Kidney glomerular epithelial cell (primary cell): ENCODE results near the gene LPP.

Experiments used
- DNase-seq: peaks from one replicate; lab custom pipeline; 2025; lab: John Stamatoyannopoulos, UW

The LPP gene

DNA sequence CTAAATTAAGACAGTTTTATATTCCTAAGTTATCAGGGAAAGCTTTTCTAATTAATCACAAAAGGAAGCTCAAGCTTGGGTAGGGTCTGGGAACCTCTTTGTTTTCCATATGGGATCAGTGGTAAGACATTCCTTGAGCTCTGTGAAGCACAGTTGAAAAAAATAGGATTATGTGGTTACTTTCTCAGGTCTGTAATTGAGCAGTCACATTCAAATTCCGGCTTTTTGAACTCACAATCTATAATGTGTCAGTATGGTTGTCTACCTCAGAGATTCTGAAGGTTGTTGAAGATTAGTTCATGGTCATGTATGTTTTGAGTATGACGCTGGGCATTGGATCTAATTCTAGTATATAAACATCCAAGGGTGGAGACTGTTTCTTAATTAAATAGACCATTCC, 364.5 kb downstream of the LPP start:
- DNase-seq: peak; percentile 10

DNA sequence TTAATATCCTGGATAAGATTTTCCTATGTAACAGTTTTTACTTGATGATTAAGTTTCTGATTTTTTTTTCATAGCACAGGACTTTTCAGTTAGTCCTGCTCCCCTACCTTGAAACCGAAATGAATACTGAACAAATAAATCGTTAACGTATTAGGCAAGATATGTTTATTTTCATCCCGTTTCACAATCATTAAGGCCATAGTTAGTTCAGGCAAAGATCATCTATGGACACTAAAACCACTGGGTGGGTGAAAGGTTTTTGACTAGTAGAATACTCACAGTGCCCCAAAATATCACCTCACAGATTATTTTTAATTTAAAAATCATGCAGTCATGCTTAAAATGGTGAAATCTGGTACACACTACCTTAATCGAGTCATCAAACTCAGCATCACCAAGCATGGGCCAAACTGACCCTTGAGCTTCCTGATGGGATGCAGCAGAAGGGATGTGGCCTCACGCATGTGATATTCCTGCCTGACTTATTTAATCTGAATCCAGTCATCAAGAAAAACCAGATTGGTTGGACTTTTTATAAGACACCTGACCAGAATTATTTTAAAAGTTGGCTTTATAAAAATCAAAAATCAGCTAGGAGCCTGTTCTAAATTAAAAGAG, 365.0 kb downstream of the LPP start:
- DNase-seq: no peak

DNA sequence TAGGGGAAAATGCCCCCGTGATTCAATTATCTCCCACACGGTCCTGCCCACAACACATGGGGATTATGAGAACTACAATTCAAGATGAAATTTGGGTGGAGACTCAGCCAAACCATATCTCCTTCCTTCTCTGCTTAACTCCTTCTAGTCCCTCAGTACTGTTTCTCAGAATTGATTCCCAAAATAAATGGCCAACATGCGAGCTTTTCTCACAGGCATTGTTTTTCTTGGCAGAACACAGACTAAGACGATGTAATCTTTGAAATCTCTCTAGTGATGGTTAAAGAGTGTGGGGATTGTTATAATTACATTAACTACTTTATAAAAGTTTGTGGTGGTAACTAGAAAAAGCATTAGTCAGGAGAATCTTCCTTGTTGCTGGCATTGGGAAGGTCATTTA, 366.5 kb downstream of the LPP start:
- DNase-seq: no peak

DNA sequence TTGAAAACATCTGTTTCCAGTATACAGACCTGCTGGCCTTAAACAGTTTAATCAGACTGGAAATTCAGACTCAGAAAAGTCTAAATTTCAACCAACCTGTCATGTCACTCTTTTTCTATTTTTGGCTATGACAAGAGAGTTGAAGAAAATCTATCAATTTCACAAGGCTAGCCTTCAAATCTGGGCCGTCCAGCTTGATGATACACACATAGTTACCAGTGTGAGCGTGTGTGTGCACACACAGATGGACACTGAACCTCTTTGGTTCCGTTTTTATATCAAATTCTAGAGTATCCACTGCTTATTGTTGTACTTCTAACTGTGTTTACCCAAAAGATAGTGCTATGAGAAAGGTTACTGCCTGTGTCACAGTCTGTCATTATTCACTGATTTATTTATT, 368.2 kb downstream of the LPP start:
- no peak for DNase-seq

DNA sequence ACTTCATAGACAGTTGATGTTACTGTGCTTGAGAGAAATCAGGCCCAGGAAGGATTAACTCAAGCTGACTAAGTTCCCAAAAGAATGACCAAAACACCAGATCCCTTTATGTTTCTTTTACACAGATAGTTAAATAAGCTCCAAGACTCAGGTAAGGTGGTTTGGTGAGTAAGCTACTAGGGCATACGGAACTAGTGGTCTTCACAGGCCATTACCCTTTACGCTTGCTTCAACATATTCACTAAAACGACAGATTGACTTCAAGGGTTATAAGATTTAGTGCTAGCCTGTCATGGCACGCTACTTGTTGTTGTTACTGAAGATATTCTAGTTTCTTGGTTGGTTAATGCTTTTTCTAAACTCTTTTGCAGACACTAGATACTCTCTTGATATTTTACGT, 369.3 kb downstream of the LPP start:
- DNase-seq: peak; percentile 25

DNA sequence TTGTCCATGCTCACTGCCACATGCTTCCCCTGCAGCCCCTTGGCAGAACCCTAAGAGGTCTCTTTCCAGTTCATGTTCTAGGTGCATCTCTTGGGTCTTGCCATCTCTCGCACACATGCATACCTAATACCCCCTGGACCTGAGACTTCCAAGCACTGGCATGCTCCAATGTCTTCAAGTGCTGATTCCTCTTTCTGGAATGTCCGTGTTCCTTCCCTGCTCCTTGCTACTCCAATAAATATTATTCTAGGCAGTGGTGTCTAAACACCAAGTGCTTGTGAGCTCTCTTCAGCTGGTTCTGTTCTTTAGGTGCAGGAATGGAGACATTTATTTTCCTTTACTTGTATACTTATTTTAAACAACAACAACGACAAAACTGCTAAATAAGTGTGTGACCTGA, 370.1 kb downstream of the LPP start:
- peak; percentile 36 for DNase-seq

DNA sequence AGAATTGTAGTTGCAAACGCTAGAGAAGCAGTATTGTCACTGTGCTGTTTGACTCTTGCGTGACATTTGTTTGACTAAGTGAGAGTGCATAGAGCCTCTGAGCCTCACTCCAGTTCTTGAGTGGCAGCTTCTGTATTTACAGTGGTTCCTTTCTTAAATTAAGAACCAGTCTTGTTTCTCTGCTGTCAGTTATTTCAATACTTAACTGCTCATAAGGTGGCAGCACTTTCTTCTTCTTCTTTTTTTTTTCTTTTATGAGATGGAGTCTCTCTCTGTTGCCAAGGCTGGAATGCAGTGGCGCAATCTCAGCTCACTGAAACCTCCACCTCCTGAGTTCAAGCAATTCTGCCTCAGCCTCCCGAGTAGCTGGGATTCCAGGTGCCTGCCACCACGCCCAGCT, 372.1 kb downstream of the LPP start:
- no peak for DNase-seq

DNA sequence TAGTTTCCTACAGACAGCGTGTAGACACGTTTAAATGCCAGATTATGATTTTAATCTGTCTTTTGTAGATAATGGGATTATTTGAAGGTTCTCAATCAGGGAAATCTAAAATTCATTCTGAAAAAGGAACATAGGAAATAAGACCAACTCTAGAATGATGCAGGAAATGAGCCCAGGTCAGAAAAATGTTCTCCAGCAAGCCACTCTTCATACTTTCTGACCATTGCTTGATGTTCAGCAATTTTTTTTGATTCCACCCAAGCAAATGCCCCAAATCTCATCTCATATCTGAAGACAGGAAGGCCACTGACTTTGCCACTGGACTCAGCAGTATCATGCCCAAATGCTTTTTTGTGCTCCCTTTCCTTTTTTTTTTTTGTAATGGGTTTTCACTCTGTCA, 373.4 kb downstream of the LPP start:
- DNase-seq: no peak

DNA sequence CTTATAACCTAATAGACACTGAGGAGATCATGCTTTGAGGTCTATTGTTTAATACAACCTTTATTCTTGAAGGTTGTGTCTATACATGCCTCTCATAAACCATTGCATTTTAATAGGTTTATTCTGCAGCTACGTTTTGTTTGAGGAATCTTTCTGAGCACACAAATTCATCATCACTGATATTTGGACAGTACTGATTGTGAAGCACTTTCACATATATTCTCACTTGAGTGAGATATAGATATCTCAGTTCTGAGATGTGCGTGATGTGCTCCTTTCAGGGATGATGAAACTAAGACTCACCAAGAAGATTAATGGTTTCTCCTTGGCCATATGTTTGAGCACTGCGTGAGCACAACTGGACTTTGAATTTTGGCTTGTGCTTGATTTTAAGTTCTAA, 374.4 kb downstream of the LPP start:
- DNase-seq: no peak

DNA sequence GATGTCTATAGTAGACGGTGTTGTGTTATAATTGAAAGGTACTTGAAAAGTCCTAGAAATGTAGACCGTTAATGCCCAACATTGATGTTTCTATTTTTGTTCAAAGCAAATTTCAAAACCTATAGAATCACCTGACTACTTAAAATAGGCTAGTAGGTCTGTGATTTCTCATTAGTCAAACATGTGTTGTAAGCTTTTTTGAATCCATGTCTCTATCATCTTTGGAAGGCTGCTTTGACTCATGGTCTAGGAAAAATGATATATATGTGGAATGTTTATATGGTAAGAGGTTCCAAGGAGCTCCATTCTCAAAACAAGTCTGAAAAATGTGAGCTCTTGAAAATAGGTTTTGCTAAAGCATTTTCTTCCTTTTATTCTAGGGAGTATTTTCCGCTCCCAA, 375.3 kb downstream of the LPP start:
- no peak for DNase-seq

DNA sequence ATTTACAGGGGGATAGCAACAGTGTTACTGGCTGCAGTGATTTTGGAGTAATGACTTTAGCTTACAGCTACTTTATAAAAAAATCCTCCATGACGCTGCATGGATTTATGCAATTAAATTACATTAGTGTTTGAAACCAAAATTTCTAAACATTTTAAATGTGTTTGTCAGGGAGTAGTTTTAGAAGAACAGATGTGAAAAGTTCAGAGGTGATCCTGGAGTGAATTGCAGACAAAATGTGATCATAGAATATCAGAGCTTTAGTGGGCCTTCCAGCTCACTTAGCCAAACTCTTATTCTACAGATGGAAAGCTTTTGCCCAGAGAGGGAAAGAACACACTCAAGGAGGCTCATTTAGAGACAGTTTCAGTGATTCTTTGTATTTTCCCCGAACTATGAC, 376.3 kb downstream of the LPP start:
- DNase-seq: no peak

DNA sequence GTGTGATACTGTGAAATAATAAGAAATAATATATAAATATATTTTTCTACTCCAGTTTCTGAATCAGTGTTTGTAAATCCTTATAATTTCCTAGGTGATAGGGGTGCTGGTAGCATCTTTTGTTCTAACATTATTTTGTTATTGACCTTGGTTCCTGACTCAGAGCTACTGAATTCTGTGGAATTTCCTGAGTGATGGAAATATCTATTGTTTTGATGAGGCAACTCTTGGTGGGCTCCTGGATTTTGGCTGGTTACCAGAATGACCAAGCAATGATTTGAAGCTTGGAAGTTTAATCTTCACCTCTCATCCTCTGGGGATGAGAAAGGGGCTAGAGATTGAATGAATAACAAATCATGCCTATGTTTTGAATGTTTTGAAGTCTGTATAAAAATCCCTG, 377.3 kb downstream of the LPP start:
- DNase-seq: peak; percentile 70

DNA sequence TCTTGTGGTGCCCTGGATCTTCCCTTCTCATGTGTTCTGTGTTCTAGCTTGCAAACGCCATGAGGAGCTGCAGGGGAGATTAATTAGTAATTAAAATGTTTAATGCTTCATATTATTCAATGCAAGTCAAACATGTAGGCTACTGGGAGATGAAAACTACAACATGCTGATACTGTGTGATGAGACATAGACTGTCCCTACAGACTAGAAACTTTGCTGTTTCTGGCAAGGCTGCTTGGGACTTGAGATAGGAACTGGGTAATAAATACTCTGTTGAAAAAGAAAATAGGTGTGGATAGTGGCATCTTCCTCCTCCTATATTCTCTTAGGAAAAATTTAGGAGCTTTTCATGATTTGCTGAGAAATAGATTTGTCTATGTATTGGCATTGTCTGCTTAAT, 379.2 kb downstream of the LPP start:
- no peak for DNase-seq

DNA sequence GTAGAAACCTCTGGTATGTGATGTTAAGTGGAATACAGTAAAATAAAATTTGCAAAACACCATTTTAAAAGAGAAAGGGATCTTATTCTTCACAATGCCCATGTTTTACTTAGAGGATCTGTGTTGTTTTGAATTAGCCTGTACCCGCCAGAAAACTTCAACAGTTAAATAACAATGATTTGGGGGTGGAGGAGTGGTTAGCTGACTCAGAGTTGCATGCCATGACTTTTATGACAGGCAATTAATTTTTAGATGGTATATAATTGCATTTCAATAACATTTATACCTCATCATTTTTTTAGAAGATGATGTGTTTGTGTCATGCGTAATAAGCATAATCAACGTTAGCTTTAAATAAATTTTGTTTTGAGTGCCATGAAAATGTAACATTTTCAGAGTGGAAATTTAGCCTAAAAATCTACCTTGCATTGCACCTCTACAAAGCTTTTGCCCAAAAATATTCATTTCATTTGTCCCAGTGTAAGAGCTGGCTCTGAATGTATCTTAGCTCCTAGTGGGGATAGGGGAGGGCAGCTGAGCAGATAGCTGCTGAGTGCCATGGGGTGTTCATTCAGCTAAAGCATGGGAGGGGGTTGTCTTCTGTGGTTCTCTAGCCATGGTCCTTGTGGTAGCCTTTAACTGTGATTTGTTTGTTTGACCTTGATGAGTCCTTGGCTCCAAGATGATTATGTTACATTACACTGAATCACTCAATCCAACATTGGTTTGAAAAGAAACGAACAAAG, 379.8 kb downstream of the LPP start:
- no peak for DNase-seq

DNA sequence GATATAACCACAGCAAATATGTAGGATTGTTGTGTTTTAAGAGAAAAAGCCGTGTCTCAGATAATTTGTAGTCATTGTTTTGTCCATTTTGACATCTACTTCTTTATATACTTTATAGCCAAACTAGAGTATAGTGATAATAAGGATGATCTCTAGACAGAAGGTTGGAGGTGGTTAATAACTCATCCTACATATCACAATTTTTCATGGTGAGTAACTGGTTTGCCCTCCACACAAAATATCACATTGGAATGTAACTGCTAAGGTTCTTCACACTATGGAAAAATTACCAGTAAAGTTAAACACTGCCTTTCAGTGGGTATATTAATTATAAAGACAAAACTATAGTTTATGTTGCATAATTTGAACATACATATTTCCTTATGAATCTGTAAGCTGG, 380.7 kb downstream of the LPP start:
- no peak for DNase-seq

DNA sequence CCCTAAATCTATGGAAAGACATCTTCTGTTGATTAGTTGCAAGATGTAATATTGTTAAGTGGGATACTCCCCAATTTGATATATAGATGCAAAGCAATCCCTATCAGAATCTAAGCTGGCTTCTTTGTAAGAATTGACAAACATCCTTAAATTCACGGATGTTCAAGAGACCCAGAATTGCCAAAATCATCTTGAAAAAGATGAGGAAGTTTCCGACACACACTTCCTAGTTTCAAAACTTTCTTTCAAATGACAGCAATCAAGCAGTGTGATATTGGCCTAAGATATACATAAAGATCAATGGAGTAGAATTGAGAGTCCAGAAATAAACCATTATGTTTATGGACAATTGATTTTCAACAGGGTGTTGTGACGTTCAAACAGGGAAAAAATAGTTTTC, 383.6 kb downstream of the LPP start:
- DNase-seq: no peak

DNA sequence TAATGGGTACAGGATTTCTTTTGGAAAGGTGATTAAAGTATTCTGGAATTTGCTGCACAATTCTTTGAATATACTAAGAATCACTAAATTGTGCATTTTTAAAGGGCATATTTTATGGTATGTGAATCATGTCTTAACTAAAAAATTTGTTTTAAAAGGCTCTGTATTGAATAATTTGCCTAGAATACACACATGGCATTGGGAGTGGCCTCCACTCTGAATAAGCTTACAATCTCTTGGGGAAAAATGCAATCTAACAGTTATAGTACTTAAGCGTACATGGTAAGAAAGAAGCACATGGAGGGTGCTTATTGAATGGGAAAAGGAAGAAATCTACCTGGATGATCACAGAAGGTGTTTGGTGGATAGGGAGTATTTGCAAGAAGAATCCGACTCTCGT, 385.1 kb downstream of the LPP start:
- no peak for DNase-seq

DNA sequence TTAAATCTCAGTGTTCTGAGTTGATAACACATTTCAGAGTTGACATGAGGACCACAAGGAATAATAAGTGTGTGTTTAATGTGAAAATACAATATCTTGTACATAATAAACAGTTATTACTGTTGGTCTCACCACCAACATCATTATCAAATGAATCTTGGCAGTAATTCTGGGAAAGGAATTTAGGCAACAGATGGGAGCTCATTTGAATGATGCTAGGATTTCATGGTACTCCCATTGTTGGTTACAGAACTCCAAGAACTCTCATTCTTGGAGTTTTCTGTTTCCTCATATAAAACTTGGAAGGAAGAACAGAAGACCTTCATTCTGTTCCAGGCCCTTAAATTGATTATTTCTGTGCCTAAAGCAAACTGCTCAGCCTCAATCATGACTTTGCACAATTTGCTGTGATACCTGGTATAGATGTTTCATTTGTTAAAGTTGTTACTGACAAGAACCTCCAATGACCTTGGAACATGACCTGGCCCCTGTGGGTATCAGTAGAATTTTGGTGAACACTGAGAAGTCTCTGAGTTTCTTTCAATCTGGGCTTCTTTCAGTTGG, 385.8 kb downstream of the LPP start:
- no peak for DNase-seq

DNA sequence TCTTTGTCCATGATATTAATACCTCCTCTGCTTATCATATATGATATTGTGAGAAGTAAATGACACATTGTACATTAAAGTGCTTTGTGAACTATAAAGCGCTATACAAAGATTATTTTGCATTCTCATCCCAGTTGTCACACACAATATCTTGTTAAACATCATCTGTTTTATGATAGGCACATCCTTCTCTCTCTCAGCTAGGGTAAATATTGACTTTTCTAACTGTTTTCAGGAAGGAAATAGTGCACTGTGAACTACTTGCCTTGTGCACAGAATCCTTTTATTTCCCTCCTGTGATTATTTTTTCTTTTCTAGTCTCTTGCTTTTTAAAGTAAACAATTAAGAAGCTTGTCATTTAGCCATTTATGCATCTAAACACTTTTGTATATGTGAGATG, 388.2 kb downstream of the LPP start:
- DNase-seq: no peak

DNA sequence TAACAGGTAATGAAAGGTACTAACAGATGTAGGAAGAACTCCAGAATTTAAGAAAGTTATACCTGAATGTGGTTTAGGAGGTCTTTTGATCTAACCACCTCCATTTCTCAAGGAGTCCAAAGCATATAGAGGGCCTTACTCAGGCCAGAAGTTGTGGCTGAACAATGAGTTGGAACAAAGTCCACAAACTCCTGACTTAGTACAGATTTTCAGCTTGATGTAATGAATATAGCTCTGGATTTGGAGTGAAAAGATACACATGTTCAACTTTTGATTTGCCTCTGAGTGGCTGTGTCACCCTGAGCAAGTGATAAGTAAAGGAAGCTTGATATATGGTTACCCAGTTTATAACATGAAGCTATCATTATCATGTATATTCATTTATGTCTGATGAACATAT, 390.1 kb downstream of the LPP start:
- no peak for DNase-seq

DNA sequence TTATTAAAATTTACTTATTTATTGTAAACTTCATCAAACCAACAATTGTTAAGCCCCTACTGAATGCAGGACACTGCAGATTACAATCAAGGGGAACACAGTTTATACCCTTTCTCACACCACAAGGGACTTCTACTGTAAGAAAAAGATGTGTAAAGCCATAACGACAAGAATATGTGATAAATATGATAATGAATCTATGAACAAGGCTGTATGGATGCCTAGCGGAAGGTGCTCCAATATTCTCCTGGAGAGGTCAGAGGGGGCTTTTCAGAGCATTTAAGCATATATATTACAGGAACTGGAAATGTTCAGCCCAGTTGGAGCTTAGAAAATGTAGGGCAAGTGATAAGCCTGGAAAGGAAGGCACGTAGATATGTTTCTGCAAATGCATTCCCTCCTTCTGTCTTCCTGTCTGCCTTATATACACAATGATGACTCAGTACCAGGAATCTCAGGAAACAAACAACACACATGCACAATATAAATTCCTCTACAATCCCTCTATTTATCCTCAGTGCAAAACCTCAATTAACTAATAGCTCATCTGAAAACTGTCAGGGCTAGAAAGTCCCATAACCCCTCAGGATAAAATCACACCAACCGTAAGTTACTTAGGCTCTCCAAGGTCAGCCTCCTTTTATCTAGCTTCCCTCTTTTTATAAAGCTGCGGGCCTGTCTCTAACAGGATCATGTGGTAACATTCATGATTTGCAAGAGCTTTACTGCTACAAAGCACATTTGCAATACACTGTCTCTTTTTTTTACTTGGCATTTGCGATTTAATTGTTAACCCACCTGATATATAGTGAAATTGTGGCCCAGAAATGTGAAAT, 393.1 kb downstream of the LPP start:
- peak; percentile 35 for DNase-seq

DNA sequence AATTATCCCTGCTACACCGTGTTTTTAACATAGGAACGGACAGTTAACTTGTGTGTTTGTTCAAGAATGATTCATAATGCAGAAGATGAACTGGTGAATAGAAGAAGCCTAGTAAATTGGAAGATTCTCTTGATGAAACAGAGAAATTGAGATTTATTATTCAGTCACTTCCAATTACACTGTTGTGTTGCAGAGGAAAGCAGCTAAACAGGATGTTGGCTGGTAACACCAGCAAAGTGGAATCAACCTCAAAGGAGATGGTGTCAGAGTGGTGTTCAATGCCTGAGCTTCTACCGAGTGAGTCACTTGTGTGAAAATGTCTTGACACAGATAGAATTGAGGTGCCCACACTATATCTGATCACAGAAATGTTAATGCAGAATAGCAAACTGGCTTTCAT, 399.6 kb downstream of the LPP start:
- no peak for DNase-seq

DNA sequence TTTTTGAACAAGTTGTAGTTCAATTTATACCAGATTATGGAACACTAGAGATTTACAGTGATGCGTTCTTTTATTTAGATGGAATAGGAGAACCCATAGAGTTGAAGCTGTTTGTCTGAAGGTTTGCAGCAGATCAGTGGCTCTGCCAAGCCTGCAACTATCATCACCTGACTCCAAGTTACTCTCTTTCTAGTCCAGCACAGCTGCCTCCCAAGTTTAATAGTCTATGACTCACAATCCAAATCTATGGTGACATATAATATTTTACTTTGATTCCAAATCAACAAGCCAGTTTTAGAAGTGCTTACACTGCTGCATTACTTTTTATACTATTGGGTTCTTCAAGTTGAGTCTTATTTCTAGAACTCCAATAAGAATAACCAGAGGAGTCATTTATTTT, 400.4 kb downstream of the LPP start:
- no peak for DNase-seq
